Measurements from ENCODE around the gene TEDC1.

TEDC1 gene

DNA sequence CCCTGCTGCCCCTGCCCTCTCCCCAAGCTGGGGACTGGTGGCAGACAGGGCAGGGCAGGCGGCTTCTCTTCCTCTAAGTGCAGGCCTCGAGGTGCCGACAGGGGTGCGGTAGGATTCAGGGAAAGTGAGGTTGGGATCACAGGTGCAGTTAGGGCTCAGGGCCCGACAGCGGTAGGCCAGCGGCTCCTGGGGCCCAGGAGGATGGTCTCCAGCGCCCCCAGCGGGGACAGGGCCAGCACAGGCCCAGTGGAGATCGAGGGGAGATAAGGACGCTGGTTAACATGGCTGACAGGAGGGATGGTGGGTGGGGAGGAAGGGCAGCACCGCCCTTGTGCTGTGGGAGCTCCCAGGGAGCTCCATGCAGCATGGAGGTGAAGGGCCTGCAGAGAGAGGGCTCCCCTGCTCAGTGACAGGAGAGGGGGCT lies 5.3 kb upstream of the TEDC1 start:
- DNase-seq (ENCODE audit: low read depth) = no peak
- no peak overlapping the region for H3K4me3 ChIP-seq (ENCODE audit: low read length)
- TF ChIP-seq, protein P1, sequence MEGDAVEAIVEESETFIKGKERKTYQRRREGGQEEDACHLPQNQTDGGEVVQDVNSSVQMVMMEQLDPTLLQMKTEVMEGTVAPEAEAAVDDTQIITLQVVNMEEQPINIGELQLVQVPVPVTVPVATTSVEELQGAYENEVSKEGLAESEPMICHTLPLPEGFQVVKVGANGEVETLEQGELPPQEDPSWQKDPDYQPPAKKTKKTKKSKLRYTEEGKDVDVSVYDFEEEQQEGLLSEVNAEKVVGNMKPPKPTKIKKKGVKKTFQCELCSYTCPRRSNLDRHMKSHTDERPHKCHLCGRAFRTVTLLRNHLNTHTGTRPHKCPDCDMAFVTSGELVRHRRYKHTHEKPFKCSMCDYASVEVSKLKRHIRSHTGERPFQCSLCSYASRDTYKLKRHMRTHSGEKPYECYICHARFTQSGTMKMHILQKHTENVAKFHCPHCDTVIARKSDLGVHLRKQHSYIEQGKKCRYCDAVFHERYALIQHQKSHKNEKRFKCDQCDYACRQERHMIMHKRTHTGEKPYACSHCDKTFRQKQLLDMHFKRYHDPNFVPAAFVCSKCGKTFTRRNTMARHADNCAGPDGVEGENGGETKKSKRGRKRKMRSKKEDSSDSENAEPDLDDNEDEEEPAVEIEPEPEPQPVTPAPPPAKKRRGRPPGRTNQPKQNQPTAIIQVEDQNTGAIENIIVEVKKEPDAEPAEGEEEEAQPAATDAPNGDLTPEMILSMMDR (conservative IDR thresholded peaks at IDR 0.05; ENCODE audit: low read length) = no peak

DNA sequence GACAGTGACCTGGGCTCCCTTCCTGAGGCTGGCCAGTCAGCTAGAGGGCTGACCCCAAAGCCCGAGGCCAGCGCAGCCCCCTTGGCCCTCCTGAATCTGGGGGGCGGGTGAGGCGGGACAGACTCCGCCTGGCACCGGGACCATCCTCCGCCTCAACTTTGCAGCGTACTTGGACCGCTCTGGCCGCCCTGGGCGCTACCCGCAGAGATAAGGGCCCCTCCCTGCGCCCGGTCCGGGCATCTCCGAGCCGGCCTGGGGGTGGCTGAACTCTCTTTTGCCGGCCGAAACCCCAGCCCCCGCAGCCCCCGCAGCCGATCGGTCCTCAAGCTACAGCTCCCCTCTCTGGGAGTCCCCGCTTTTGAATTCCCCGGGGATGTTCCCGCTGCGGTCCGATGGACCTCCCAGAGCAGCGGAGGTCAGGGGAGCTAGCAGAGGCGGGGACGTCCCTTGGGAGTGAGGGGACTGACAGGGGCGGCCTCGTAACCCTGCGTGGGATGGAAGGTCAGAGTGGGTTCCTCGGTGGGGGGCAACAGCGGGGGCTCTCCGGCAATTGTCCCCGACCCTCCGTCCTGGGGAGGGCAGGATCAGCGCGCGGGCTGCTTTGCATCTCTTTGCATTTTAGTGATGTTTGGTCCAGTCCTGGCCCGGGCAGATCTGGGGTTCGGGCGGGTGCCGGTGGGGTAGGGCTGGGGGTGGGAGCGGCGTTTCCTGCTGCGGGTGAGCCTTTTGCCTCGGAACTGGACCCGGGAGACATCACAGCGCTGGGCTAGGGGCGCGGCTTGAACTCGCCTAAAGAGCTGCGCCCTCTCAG lies 4.7 kb upstream of the TEDC1 start, which contains the start of gene CRIP1:
TSS of gene CRIP1 (plus strand) at position 724 of the 811 bp plus-strand sequence. CDS start 374 bp downstream, outside the sequence.
- TF ChIP-seq, protein P1 (conservative IDR thresholded peaks at IDR 0.05; ENCODE audit: low read length) = no peak
- H3K4me3 ChIP-seq (ENCODE audit: low read length) = peak within 1 kb of the TSS; percentile 69
- DNase-seq (ENCODE audit: low read depth) = no peak

DNA sequence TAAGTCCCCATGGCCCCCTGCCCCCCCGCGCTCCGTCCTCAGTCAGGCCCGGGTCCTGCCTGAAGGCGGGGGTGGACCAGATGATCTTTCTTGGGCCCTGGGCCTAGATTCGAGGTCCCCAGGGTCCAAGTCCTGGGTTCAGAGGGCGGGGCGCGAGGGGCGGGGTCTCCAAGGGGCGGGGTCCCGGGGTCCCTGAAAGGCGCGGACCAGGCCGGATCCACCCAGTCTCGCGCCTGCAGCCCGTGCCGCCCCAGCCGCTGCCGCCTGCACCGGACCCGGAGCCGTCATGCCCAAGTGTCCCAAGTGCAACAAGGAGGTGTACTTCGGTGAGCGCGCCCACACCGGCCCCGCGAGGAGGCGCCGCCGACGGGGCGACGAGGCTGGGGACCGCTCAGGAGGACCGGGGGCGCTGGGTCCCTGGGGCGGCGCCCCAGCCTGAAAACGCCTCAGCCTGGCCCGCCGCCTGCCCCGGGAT lies 4.0 kb upstream of the TEDC1 start:
- DNase-seq (ENCODE audit: low read depth) = peak; percentile 40

DNA sequence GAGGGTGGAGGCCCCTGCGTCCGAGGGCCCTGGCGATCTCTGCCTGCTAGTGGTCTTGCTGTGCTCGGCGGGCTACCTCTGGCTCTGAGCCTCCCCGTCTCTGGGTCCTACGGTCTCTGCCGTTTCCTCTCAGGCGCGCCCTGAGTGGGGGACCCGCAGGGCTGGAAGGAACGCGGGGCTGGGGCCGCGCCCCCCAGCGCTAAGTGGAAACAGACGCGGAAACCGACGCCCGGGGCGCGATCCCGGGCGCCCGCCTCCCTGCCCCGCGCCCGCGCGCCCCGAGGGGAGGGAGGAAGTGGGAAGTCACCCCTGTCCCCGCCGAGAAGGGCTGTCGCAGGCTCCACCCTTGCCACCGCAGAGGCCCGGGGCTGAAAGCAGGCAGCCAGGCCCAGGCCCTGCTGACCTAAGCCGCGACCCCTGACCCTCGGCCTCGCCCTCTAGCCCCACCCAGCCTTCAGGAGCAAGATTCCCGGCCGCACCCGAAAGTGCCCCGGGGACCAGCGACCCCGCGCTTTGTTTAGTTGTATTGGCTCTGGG lies 3.5 kb upstream of the TEDC1 start:
- DNase-seq (ENCODE audit: low read depth) = no peak
- TF ChIP-seq, protein P1 (conservative IDR thresholded peaks at IDR 0.05; ENCODE audit: low read length) = no peak
- peak overlapping the region; percentile 69 for H3K4me3 ChIP-seq (ENCODE audit: low read length)

More for the DNA sequence above, 4.0 kb upstream of the TEDC1 start:
- H3K4me3 ChIP-seq (ENCODE audit: low read length) = peak overlapping the region; percentile 69
- TF ChIP-seq, protein P1 (conservative IDR thresholded peaks at IDR 0.05; ENCODE audit: low read length) = no peak

DNA sequence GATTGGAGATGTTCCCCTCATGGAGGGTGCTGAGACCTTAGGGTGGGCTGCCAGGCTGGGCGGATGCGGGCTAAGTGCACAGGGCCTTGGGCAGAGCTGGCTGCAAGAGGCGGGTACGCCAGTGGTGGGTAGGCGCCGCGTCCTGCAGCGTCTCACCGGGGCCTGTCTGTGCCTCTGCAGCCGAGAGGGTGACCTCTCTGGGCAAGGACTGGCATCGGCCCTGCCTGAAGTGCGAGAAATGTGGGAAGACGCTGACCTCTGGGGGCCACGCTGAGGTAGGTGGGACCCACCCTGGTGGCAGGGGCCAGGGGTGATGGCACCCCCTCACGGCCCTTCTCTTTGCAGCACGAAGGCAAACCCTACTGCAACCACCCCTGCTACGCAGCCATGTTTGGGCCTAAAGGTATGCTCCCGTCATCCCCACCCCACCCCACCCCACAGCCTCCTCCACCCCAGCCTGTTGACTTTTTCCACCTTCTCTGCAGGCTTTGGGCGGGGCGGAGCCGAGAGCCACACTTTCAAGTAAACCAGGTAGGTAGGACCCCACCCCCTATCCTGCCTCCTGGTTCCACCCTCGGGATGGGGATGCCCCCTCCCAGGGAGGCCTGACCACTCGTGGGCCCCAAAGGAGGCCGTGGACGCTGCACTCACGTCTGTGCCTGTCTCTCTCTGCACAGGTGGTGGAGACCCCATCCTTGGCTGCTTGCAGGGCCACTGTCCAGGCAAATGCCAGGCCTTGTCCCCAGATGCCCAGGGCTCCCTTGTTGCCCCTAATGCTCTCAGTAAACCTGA lies 2.9 kb upstream of the TEDC1 start:
- DNase-seq (ENCODE audit: low read depth) = no peak
- H3K4me3 ChIP-seq (ENCODE audit: low read length) = peak overlapping the region; percentile 69
- TF ChIP-seq, protein P1 (conservative IDR thresholded peaks at IDR 0.05; ENCODE audit: low read length) = peak; percentile 9

DNA sequence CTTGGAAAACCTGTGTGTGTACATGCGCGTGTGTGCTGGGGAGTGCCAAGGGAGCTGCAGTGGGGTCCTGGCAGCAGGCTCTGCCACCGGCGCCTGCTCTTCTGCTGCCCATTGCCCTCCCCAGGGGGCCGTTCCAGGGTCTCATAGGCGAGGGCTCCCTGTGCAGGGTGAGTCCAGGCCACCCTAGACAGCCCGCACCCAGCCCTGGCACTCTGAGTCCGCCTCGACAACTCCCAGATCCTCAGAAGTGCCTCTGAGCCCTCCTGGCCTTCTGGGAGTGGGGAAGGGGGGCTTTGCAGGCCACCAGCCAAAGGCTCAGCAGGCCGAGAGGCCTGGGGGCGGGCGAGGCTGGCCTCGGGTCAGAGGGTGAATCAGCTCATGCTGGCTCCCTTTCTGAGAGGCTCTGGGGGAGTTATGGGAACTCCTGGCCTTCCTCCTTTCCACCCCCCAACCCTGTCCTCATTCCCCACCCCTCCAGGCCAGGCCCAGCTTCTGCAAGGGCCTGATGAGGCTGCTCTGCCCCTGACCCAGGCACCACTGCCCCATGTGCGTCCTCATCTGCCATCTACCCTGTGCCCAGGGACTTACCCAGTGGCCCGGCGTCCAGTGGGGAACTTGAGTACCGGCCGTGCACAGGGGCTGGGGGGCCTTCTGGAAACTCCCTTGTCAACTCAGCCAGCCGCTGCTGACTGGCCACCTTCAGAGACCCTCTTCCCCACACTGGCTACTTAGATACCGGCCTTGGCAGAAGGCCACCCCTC lies 2.1 kb upstream of the TEDC1 start:
- H3K4me3 ChIP-seq (ENCODE audit: low read length) = peak overlapping the region; percentile 69
- DNase-seq (ENCODE audit: low read depth) = no peak
- TF ChIP-seq, protein P1 (conservative IDR thresholded peaks at IDR 0.05; ENCODE audit: low read length) = no peak
